H1 (cell line): Measurements from ENCODE around the gene MMADHC.

Experiments used
- EP300 ChIP-seq, 2 experiments: IDR thresholded peaks; 1 replicate in 1 of 2; 2 replicates in 1 of 2; pipeline ENCODE4 v1.6.1; 2011 to 2012; ENCODE audit warnings: low read depth in 2 of 2, low read length in 2 of 2, mild to moderate bottlenecking in 2 of 2, borderline replicate concordance in 1 of 2, inconsistent platforms in 1 of 2, moderate library complexity in 1 of 2
- EZH2 ChIP-seq: fragments of 200-600 bp; sonication (generic); IDR thresholded peaks from 2 replicates; pipeline ENCODE4 v1.7.1; 2012; ENCODE audit warnings: low read depth, mild to moderate bottlenecking, moderate library complexity, low read length, inconsistent platforms; ENCODE audit not compliant: severe bottlenecking
- GTF2F1 ChIP-seq: IDR thresholded peaks from 2 replicates; pipeline ENCODE4 v1.6.1; 2012; ENCODE audit warnings: low read depth, low read length, improper control_type of control experiment, borderline replicate concordance
- HDAC6 ChIP-seq: IDR thresholded peaks from one replicate; pipeline ENCODE4 v1.7.1; 2012; ENCODE audit warnings: low read depth, mild to moderate bottlenecking, inconsistent platforms, low read length, moderate library complexity
- POLR2A ChIP-seq, 2 experiments: IDR thresholded peaks; 1 replicate in 1 of 2; 2 replicates in 1 of 2; pipeline ENCODE4 v1.6.1; 2011; ENCODE audit warnings: low read depth in 2 of 2, low read length in 2 of 2, mild to moderate bottlenecking in 2 of 2; ENCODE audit errors: control extremely low read depth in 1 of 2
- POLR2AphosphoS5 ChIP-seq: IDR thresholded peaks from 2 replicates; pipeline ENCODE4 v1.6.1; 2011; ENCODE audit warnings: low read depth, low read length
- RAD21 ChIP-seq, 2 experiments: IDR thresholded peaks in 1 of 2; conservative IDR thresholded peaks in 1 of 2; 2 replicates each; pipeline ENCODE4 v1.6.1; 2011; ENCODE audit warnings: low read depth in 2 of 2, low read length in 2 of 2, improper control_type of control experiment in 1 of 2, inconsistent platforms in 1 of 2, mild to moderate bottlenecking in 1 of 2, moderate library complexity in 1 of 2
- SUZ12 ChIP-seq: fragments of 200-600 bp; sonication (generic); IDR thresholded peaks from 2 replicates; pipeline ENCODE4 v1.6.1; 2012; ENCODE audit warnings: mild to moderate bottlenecking, inconsistent platforms, low read length, moderate library complexity, mixed read lengths
- ZNF274 ChIP-seq: IDR thresholded peaks from 2 replicates; pipeline ENCODE4 v1.7.0; 2012; ENCODE audit warnings: low read length, borderline replicate concordance; ENCODE audit errors: extremely low read depth
- TF ChIP-seq, protein P1 (sequence below), 3 experiments: IDR thresholded peaks; 1 replicate in 2 of 3; 2 replicates in 1 of 3; pipeline versions ENCODE4 v1.5.1 to v1.6.1; 2011; ENCODE audit warnings: low read length in 3 of 3, mild to moderate bottlenecking in 3 of 3, inconsistent platforms in 2 of 3, low read depth in 1 of 3, moderate library complexity in 1 of 3; ENCODE audit not compliant: insufficient read depth in 1 of 3; ENCODE audit errors: control extremely low read depth in 1 of 3

DNA sequence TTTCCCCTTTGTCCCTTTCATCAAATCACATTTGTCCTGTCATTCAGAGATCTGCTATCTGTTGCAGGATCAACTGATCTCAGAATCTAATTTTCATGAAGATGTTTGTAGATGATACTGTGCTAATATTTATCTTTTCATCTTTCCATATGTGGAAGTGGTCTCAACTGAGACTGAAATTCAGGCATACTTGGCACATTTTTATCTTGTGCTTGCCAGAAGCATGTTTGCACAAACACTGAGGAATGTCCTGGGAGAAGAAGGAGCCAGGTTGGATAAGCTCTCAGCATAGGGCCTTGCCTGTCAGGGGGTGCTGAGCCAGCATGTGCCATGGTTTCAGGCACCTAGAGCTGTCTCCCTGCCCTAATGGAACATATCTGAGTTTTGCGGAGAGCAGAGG lies 24.5 kb upstream of the MMADHC start:
- TF ChIP-seq ZNF274: no peak
- TF ChIP-seq, protein P1, sequence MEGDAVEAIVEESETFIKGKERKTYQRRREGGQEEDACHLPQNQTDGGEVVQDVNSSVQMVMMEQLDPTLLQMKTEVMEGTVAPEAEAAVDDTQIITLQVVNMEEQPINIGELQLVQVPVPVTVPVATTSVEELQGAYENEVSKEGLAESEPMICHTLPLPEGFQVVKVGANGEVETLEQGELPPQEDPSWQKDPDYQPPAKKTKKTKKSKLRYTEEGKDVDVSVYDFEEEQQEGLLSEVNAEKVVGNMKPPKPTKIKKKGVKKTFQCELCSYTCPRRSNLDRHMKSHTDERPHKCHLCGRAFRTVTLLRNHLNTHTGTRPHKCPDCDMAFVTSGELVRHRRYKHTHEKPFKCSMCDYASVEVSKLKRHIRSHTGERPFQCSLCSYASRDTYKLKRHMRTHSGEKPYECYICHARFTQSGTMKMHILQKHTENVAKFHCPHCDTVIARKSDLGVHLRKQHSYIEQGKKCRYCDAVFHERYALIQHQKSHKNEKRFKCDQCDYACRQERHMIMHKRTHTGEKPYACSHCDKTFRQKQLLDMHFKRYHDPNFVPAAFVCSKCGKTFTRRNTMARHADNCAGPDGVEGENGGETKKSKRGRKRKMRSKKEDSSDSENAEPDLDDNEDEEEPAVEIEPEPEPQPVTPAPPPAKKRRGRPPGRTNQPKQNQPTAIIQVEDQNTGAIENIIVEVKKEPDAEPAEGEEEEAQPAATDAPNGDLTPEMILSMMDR (IDR thresholded peaks at IDR 0.05; ENCODE audit: control extremely low read depth in 1 of 3, insufficient read depth in 1 of 3, low read depth in 1 of 3, low read length in 3 of 3): no peak
- TF ChIP-seq RAD21 (IDR thresholded peaks at IDR 0.05 in 1 of 2, conservative IDR thresholded peaks at IDR 0.05 in 1 of 2; ENCODE audit: low read depth in 2 of 2, low read length in 2 of 2): no peak
- no peak for TF ChIP-seq POLR2A (IDR thresholded peaks at IDR 0.05; ENCODE audit: control extremely low read depth in 1 of 2, low read depth in 2 of 2, low read length in 2 of 2)
- no peak for TF ChIP-seq GTF2F1
- TF ChIP-seq HDAC6: no peak
- TF ChIP-seq POLR2AphosphoS5: no peak
- TF ChIP-seq EZH2: no peak
- no peak for TF ChIP-seq SUZ12
- no peak for TF ChIP-seq EP300 (IDR thresholded peaks at IDR 0.05; ENCODE audit: borderline replicate concordance in 1 of 2, low read depth in 2 of 2, low read length in 2 of 2)
